HG03469 (cell line): ENCODE measurements around the gene DEFB125.

ENCODE experiments used
- ATAC-seq: cut with Tn5 transposase; IDR thresholded peaks from one replicate; pipeline ENCODE4 v1.9.1; 2021; ENCODE audit warnings: mild to moderate bottlenecking, moderate library complexity, moderate number of reproducible peaks; ENCODE audit not compliant: unreplicated experiment

DEFB125 gene

DNA sequence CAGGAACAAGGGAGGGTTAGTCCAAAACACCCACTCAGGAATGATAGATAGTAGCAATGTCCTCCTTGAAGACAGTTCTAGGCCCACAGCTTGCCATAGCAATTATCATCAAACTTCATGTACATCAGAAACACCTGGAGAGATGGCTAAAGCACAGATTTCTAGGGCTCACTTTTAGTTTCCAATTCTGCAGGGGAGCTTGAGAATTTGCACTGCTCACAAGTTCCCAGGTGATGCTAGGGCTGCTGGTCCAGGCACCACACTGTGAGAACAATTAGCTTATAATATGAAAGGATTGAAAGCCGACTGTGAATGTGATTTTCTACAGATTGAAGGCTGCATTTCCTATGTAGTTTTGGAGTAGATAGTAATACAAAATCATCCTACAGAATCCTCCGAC, 58.4 kb downstream of the DEFB125 start:
- no peak for ATAC-seq
